CD4-positive, CD25-positive, alpha-beta regulatory T cell (primary cell): ENCODE data around the gene RASGRF2. TPM values are rescaled to one million over a fixed set of nuclear protein-coding genes. Genes with fewer than 3 reads are reported as not detected.

Source experiments
- ATAC-seq, 2 donors: fragments of 150-1000 bp; cut with Tn5 transposase; one replicate each; pipeline ENCODE4 v1.10.0; 2021; ENCODE audit warnings: low read depth in 2 of 2, moderate number of reproducible peaks in 2 of 2, moderate library complexity in 1 of 2
- DNase-seq, 3 donors: peaks; one replicate each; pipeline versions ENCODE4 v3.0.0 to v3.0.0-alpha.2; 2012 to 2022; ENCODE audit warnings: mixed read lengths in 1 of 3
- H3K27ac ChIP-seq: one replicate; pipeline ENCODE4 v1.7.0; 2013; ENCODE audit warnings: mild to moderate bottlenecking, low read length; ENCODE audit not compliant: insufficient read depth, poor library complexity, severe bottlenecking
- H3K27me3 ChIP-seq: one replicate; pipeline ENCODE4 v1.7.0; 2013; ENCODE audit warnings: low read length; ENCODE audit not compliant: control insufficient read depth, insufficient read depth
- H3K36me3 ChIP-seq: one replicate; pipeline ENCODE4 v1.7.0; 2013; ENCODE audit warnings: mild to moderate bottlenecking, low read length, moderate library complexity; ENCODE audit not compliant: control insufficient read depth, insufficient read depth
- H3K4me1 ChIP-seq: 2 replicates; pipeline ENCODE4 v1.7.0; 2013; ENCODE audit warnings: mild to moderate bottlenecking, low read length; ENCODE audit not compliant: insufficient read depth, control insufficient read depth, poor library complexity, severe bottlenecking
- H3K4me3 ChIP-seq: one replicate; pipeline ENCODE4 v1.7.0; 2013; ENCODE audit warnings: low read depth, mild to moderate bottlenecking, low read length, moderate library complexity
- H3K9me3 ChIP-seq, 2 experiments: 1 replicate in 1 of 2; 2 replicates in 1 of 2; pipeline ENCODE4 v1.7.0; 2013; ENCODE audit warnings: low read length in 2 of 2, mild to moderate bottlenecking in 1 of 2, moderate library complexity in 1 of 2; ENCODE audit not compliant: control insufficient read depth in 2 of 2
- H3K27ac Mint-ChIP-seq, 3 donors: one replicate each; pipeline ENCODE4 v1.8.0; 2020 to 2022; ENCODE audit warnings: mild to moderate bottlenecking in 3 of 3, mixed read lengths in 3 of 3, moderate library complexity in 2 of 3
- H3K27me3 Mint-ChIP-seq: one replicate; pipeline ENCODE4 v1.8.0; 2022; ENCODE audit warnings: mild to moderate bottlenecking, mixed read lengths
- H3K36me3 Mint-ChIP-seq: one replicate; pipeline ENCODE4 v1.8.0; 2020; ENCODE audit warnings: mixed read lengths
- H3K4me1 Mint-ChIP-seq, 4 donors: one replicate each; pipeline ENCODE4 v1.8.0; 2020 to 2022; ENCODE audit warnings: mixed read lengths in 4 of 4, mild to moderate bottlenecking in 1 of 4
- H3K4me3 Mint-ChIP-seq, 4 donors: one replicate each; pipeline ENCODE4 v1.8.0; 2020 to 2022; ENCODE audit warnings: mild to moderate bottlenecking in 4 of 4, mixed read lengths in 4 of 4, moderate library complexity in 3 of 4
- H3K9me3 Mint-ChIP-seq, 7 donors: one replicate each; pipeline ENCODE4 v1.8.0; 2020 to 2022; ENCODE audit warnings: mixed read lengths in 7 of 7, mild to moderate bottlenecking in 3 of 7, moderate library complexity in 2 of 7
- polyA plus RNA-seq, 4 donors: library from polyadenylated mRNA; unstranded; fragments of 300-500 nt; fragmentation: Illumina TruSeq; gene quantifications; one replicate each; pipeline ENCODE4 v1.2.3, GENCODE V29; 2021
- total RNA-seq: library from RNA; stranded (reverse); gene quantifications from one replicate; pipeline ENCODE4 v1.2.3, GENCODE V29; 2022

The RASGRF2 gene
- total and polyA plus RNA-seq, 5 donors from 2014 or later: 3.9 to 10.3 (median 8.9) TPM

- no peaks in the 10 kb centered on the region for H3K27me3 ChIP-seq
- no peaks in the 10 kb centered on the region for H3K36me3 Mint-ChIP-seq
- ATAC-seq (no peak), DNase-seq (no peak)
- peaks cover 0 to 9% (median 2%) of the 10 kb centered on the region in 4 donors for H3K4me1 Mint-ChIP-seq
- H3K4me3 Mint-ChIP-seq: no peak overlapping the region
- no peak overlapping the region for H3K4me3 ChIP-seq
- no peak overlapping the region for H3K27ac ChIP-seq
- no peak overlapping the region for H3K27ac Mint-ChIP-seq
- peaks cover 0 to 3% (median 0%) of the 10 kb centered on the region in 7 donors for H3K9me3 Mint-ChIP-seq
- no peaks in the 10 kb centered on the region for H3K27me3 Mint-ChIP-seq
- H3K9me3 ChIP-seq: no peaks in the 10 kb centered on the region
- no peaks in the 10 kb centered on the region for H3K36me3 ChIP-seq
- no peaks in the 10 kb centered on the region for H3K4me1 ChIP-seq
Observed at GRCh38 chr5:80933036-80933435, 27.1 kb upstream of the RASGRF2 start.

DNA sequence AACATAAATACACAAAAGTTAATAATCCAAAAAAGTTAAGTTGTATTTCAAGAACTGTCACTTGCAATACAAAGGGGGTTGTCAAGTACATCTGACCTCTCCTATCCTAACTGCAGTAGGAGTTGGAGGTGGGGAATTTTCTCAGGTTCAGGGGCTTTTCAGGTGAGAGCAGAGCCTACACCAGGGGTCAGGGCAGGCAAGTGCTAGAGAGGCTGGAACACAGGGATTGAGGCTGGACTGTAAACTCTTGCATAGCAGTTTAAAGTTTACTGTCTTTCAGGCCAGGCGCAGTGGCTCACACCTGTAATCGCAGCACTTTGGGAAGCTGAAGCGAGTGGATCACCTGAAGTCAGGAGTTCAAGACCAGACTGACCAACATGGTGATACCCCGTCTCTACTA, 25.4 kb upstream of the RASGRF2 start:
- Mint-ChIP-seq H3K27me3 (no peaks in the 10 kb centered on the region), H3K27ac (peak overlapping the region in 1 of 3 donors; percentile 12), H3K4me3 (no peak overlapping the region), H3K4me1 (peaks cover 0 to 9% (median 2%) of the 10 kb centered on the region in 4 donors), H3K9me3 (peaks cover 0 to 3% (median 0%) of the 10 kb centered on the region in 7 donors), H3K36me3 (peaks cover 4% of the 10 kb centered on the region)
- Histone ChIP-seq H3K36me3 (no peaks in the 10 kb centered on the region), H3K27ac (no peak overlapping the region), H3K27me3 (no peaks in the 10 kb centered on the region), H3K4me3 (no peak overlapping the region), H3K9me3 (no peaks in the 10 kb centered on the region), H3K4me1 (no peaks in the 10 kb centered on the region)
- ATAC-seq (no peak), DNase-seq (no peak)

- peaks cover 0 to 3% (median 0%) of the 10 kb centered on the region in 7 donors for H3K9me3 Mint-ChIP-seq
- H3K27ac Mint-ChIP-seq: no peak overlapping the region
- Histone ChIP-seq H3K4me1 (no peaks in the 10 kb centered on the region), H3K4me3 (no peak overlapping the region), H3K27ac (no peak overlapping the region), H3K9me3 (no peaks in the 10 kb centered on the region), H3K36me3 (no peaks in the 10 kb centered on the region), H3K27me3 (no peaks in the 10 kb centered on the region)
- H3K4me3 Mint-ChIP-seq: no peak overlapping the region
- ATAC-seq (no peak), DNase-seq (no peak)
- peaks cover 4% of the 10 kb centered on the region for H3K36me3 Mint-ChIP-seq
- H3K27me3 Mint-ChIP-seq: no peaks in the 10 kb centered on the region
- peaks cover 0 to 9% (median 2%) of the 10 kb centered on the region in 4 donors for H3K4me1 Mint-ChIP-seq
Observed at GRCh38 chr5:80935811-80936385, 24.3 kb upstream of the RASGRF2 start.

DNA sequence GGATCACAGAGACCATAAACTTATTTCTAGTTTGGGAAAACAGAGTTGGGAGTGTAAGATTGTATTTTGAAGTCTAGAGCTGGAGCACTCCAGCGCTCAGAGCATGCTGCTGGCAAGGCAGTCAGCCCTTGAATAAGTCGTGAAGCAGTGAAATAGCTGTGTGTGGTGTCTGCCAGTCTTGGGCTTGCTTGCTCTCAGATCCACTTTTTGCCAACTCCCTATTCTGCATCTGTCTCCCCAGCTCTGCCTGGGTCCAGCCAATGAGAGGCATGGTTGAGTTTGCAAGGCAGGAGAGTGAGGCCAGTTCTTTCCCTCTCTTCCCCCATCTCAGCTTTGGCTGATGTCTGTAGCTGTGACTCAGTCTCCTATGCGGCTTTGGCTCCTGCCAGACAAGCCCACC, 23.3 kb upstream of the RASGRF2 start:
- peaks cover 4% of the 10 kb centered on the region for H3K36me3 Mint-ChIP-seq
- Histone ChIP-seq H3K27ac (no peak overlapping the region), H3K4me3 (no peak overlapping the region), H3K36me3 (no peaks in the 10 kb centered on the region), H3K9me3 (no peaks in the 10 kb centered on the region), H3K4me1 (no peaks in the 10 kb centered on the region), H3K27me3 (no peaks in the 10 kb centered on the region)
- H3K4me1 Mint-ChIP-seq: peaks cover 0 to 9% (median 2%) of the 10 kb centered on the region in 4 donors
- H3K9me3 Mint-ChIP-seq: peaks cover 0 to 3% (median 0%) of the 10 kb centered on the region in 7 donors
- ATAC-seq: no peak
- no peaks in the 10 kb centered on the region for H3K27me3 Mint-ChIP-seq
- no peak overlapping the region for H3K27ac Mint-ChIP-seq
- no peak for DNase-seq
- H3K4me3 Mint-ChIP-seq: no peak overlapping the region

GRCh38 chr5:80937584-80938356, 22.4 kb upstream of the RASGRF2 start:
- H3K4me1 Mint-ChIP-seq: peaks cover 0 to 9% (median 2%) of the 10 kb centered on the region in 4 donors
- Histone ChIP-seq H3K4me3 (no peak overlapping the region), H3K36me3 (no peaks in the 10 kb centered on the region), H3K27ac (no peak overlapping the region), H3K27me3 (no peaks in the 10 kb centered on the region), H3K4me1 (no peaks in the 10 kb centered on the region), H3K9me3 (no peaks in the 10 kb centered on the region)
- H3K27me3 Mint-ChIP-seq: no peaks in the 10 kb centered on the region
- H3K36me3 Mint-ChIP-seq: peaks cover 4% of the 10 kb centered on the region
- no peak overlapping the region for H3K27ac Mint-ChIP-seq
- H3K4me3 Mint-ChIP-seq: no peak overlapping the region
- DNase-seq: no peak
- no peak for ATAC-seq
- peaks cover 0 to 3% (median 0%) of the 10 kb centered on the region in 7 donors for H3K9me3 Mint-ChIP-seq

DNA sequence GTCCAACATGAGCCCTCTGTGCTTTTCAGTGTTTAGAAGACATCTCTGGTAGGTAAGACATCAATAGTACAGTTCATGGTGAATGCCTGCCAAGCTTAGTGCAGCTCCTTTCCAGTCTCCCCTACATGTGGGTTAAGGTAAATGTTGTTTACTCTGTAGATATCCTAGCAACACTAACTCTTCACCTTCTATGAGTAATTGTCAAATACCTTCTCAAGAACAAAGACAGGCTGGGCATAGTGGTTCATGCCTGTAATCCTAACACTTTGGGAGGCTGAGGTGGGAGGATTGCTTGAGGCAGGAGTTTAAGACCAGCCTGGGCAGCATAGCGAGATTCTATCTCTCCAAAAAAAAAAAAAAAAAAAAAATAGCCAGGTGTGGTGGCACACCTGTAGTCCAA, 18.7 kb upstream of the RASGRF2 start:
- H3K36me3 ChIP-seq: no peaks in the 10 kb centered on the region
- Mint-ChIP-seq H3K27me3 (no peaks in the 10 kb centered on the region), H3K4me3 (no peak overlapping the region), H3K9me3 (peaks cover 0 to 2% (median 0%) of the 10 kb centered on the region in 7 donors), H3K27ac (no peak overlapping the region), H3K36me3 (peaks cover 4% of the 10 kb centered on the region), H3K4me1 (peaks cover 0 to 2% (median 0%) of the 10 kb centered on the region in 4 donors)
- ATAC-seq: no peak
- H3K4me3 ChIP-seq: no peak overlapping the region
- no peaks in the 10 kb centered on the region for H3K4me1 ChIP-seq
- DNase-seq: no peak
- H3K27me3 ChIP-seq: no peaks in the 10 kb centered on the region
- no peaks in the 10 kb centered on the region for H3K9me3 ChIP-seq
- no peak overlapping the region for H3K27ac ChIP-seq

- H3K27me3 Mint-ChIP-seq: peaks cover 30% of the 10 kb centered on the region
- H3K4me1 ChIP-seq: no peaks in the 10 kb centered on the region
- H3K9me3 ChIP-seq: no peaks in the 10 kb centered on the region
- H3K36me3 ChIP-seq: no peaks in the 10 kb centered on the region
- peaks cover 6% of the 10 kb centered on the region for H3K27me3 ChIP-seq
- no peaks in the 10 kb centered on the region for H3K36me3 Mint-ChIP-seq
- ATAC-seq: no peak
- no peak for DNase-seq
- H3K9me3 Mint-ChIP-seq: peaks cover 0 to 9% (median 0%) of the 10 kb centered on the region in 7 donors
- H3K27ac ChIP-seq: no peak overlapping the region
- H3K4me3 Mint-ChIP-seq: no peak overlapping the region
- H3K4me1 Mint-ChIP-seq: peaks cover 0 to 3% (median 0%) of the 10 kb centered on the region in 4 donors
- H3K27ac Mint-ChIP-seq: no peak overlapping the region
- no peak overlapping the region for H3K4me3 ChIP-seq
Observed at GRCh38 chr5:80951366-80951765, 8.8 kb upstream of the RASGRF2 start.
